H1 (cell line): ENCODE data around the gene INIP. TPM values are rescaled to one million over a fixed set of nuclear protein-coding genes. Genes with fewer than 3 reads are reported as not detected.

Experiments
- CTCF ChIA-PET: fragments of 300-600 bp; sonication (Branson Sonifier 250); formaldehyde crosslinking; loops from one replicate; lab custom pipeline; 2021; ENCODE audit not compliant: partially characterized antibody; lab: Charles Lee
- POLR2A ChIA-PET: fragments of 300-600 bp; sonication (Branson Sonifier 250); formaldehyde crosslinking; loops from one replicate; lab custom pipeline; 2021; ENCODE audit warnings: inconsistent platforms; ENCODE audit not compliant: partially characterized antibody; lab: Charles Lee
- DNase-seq, 2 experiments: peaks; one replicate each; pipeline versions ENCODE4 v3.0.0 to v3.0.0-alpha.2; 2010 to 2022; ENCODE audit warnings: low spot score in 2 of 2, low read depth in 1 of 2, mixed read lengths in 1 of 2
- FAIRE-seq: peaks from 2 replicates; lab custom pipeline; 2011; peaks lifted over from hg19 to GRCh38; lab: Jason Lieb, UNC
- H2AFZ ChIP-seq: 2 replicates; pipeline ENCODE4 v1.8.1; 2012; ENCODE audit warnings: low read length, inconsistent platforms
- H2AK5ac ChIP-seq: 2 replicates; pipeline ENCODE4 v1.6.1; 2013; ENCODE audit warnings: low read depth, low read length
- H2BK120ac ChIP-seq: replicated peaks from 2 replicates; pipeline ENCODE3; 2013; ENCODE audit warnings: low read depth, low read length, inconsistent platforms
- H2BK12ac ChIP-seq: 2 replicates; pipeline ENCODE4 v1.6.1; 2013; ENCODE audit warnings: low read depth, low read length
- H2BK15ac ChIP-seq: 2 replicates; pipeline ENCODE4 v1.6.1; 2013; ENCODE audit warnings: low read length
- H2BK20ac ChIP-seq: 2 replicates; pipeline ENCODE4 v1.6.1; 2013; ENCODE audit warnings: low read length
- H2BK5ac ChIP-seq: 2 replicates; pipeline ENCODE4 v1.6.1; 2013; ENCODE audit warnings: low read depth, low read length
- H3K14ac ChIP-seq: 2 replicates; pipeline ENCODE4 v1.6.1; 2013; ENCODE audit warnings: inconsistent platforms; ENCODE audit not compliant: insufficient read length
- H3K18ac ChIP-seq: 2 replicates; pipeline ENCODE4 v1.6.1; 2013; ENCODE audit warnings: low read length; ENCODE audit errors: extremely low read depth
- H3K23ac ChIP-seq: 2 replicates; pipeline ENCODE4 v1.6.1; 2013; ENCODE audit warnings: inconsistent platforms; ENCODE audit not compliant: insufficient read length
- H3K23me2 ChIP-seq: 2 replicates; pipeline ENCODE4 v1.6.1; 2013; ENCODE audit warnings: low read depth, low read length
- H3K27ac ChIP-seq: 2 replicates; pipeline ENCODE4 v1.6.1; 2011; ENCODE audit warnings: low read depth, low read length, inconsistent platforms
- H3K27me3 ChIP-seq, 4 experiments: replicated peaks in 1 of 4; 1 replicate in 1 of 4; 2 replicates in 3 of 4; pipeline versions ENCODE4 v1.6.1 to v1.8.1; 2011 to 2013; ENCODE audit warnings: low read length in 3 of 4, mild to moderate bottlenecking in 3 of 4, inconsistent platforms in 2 of 4, mixed read lengths in 2 of 4, moderate library complexity in 1 of 4; ENCODE audit not compliant: control insufficient read depth in 3 of 4, insufficient read depth in 3 of 4; ENCODE audit errors: extremely low read depth in 1 of 4
- H3K36me3 ChIP-seq, 4 experiments: 2 replicates each; pipeline versions ENCODE4 v1.6.1 to v1.8.1; 2011 to 2013; ENCODE audit warnings: mild to moderate bottlenecking in 4 of 4, low read length in 3 of 4, moderate library complexity in 2 of 4, control low read depth in 1 of 4, inconsistent platforms in 1 of 4; ENCODE audit not compliant: insufficient read depth in 4 of 4, control insufficient read depth in 2 of 4
- H3K4ac ChIP-seq: replicated peaks from 2 replicates; pipeline ENCODE3; 2013; ENCODE audit warnings: low read length, low read depth, mixed read lengths, inconsistent platforms; ENCODE audit not compliant: insufficient read length
- H3K4me1 ChIP-seq, 4 experiments: replicated peaks in 1 of 4; 1 replicate in 1 of 4; 2 replicates in 3 of 4; pipeline versions ENCODE4 v1.6.1 to v1.8.1; 2011 to 2013; ENCODE audit warnings: low read length in 3 of 4, inconsistent platforms in 2 of 4, mixed read lengths in 1 of 4; ENCODE audit not compliant: insufficient read depth in 4 of 4, control insufficient read depth in 3 of 4
- H3K4me2 ChIP-seq, 2 experiments: 2 replicates each; pipeline versions ENCODE4 v1.6.1 to v1.8.1; 2011 to 2013; ENCODE audit warnings: low read depth in 2 of 2, low read length in 2 of 2, control low read depth in 1 of 2, inconsistent platforms in 1 of 2, mild to moderate bottlenecking in 1 of 2; ENCODE audit not compliant: insufficient read depth in 1 of 2
- H3K4me3 ChIP-seq, 4 experiments: fragments of 200-600, 300-600 bp in 1 of 4; sonication (generic), shearing (Covaris generic), sonication (Bioruptor Twin) in 1 of 4; 2 replicates each; pipeline versions ENCODE4 v1.5.1 to v1.8.1; 2011 to 2016; ENCODE audit warnings: low read length in 4 of 4, low read depth in 3 of 4, control low read depth in 2 of 4, inconsistent platforms in 2 of 4, mild to moderate bottlenecking in 2 of 4, mixed read lengths in 1 of 4, moderate library complexity in 1 of 4; ENCODE audit not compliant: insufficient read depth in 2 of 4; ENCODE audit errors: extremely low read depth in 1 of 4
- H3K56ac ChIP-seq: replicated peaks from 2 replicates; pipeline ENCODE3; 2013; ENCODE audit warnings: low read depth, mild to moderate bottlenecking, mixed read lengths, low read length, inconsistent platforms; ENCODE audit not compliant: insufficient read length
- H3K79me1 ChIP-seq: 2 replicates; pipeline ENCODE4 v1.6.1; 2013; ENCODE audit warnings: low read depth, low read length, control low read depth
- H3K79me2 ChIP-seq, 2 experiments: 2 replicates each; pipeline versions ENCODE4 v1.6.1 to v1.8.1; 2012 to 2013; ENCODE audit warnings: low read length in 2 of 2, mild to moderate bottlenecking in 2 of 2, inconsistent platforms in 1 of 2; ENCODE audit not compliant: insufficient read depth in 2 of 2, control insufficient read depth in 1 of 2
- H3K9ac ChIP-seq, 4 experiments: replicated peaks in 1 of 4; 1 replicate in 1 of 4; 2 replicates in 3 of 4; pipeline versions ENCODE4 v1.6.1 to v1.8.1; 2011 to 2013; ENCODE audit warnings: low read depth in 3 of 4, low read length in 3 of 4, control low read depth in 2 of 4, mild to moderate bottlenecking in 2 of 4, moderate library complexity in 2 of 4, inconsistent platforms in 1 of 4; ENCODE audit errors: extremely low read depth in 1 of 4
- H3K9me3 ChIP-seq, 2 experiments: 2 replicates each; pipeline versions ENCODE4 v1.6.1 to v1.8.1; 2012 to 2013; ENCODE audit warnings: mild to moderate bottlenecking in 2 of 2, moderate library complexity in 2 of 2, control low read depth in 1 of 2, inconsistent platforms in 1 of 2, low read depth in 1 of 2, low read length in 1 of 2, mixed read lengths in 1 of 2; ENCODE audit not compliant: insufficient read depth in 2 of 2
- H4K20me1 ChIP-seq, 2 experiments: replicated peaks in 1 of 2; 2 replicates each; pipeline versions ENCODE3 to v1.8.1; 2011 to 2013; ENCODE audit warnings: inconsistent platforms in 2 of 2, low read length in 2 of 2, mild to moderate bottlenecking in 1 of 2; ENCODE audit not compliant: insufficient read depth in 2 of 2, control insufficient read depth in 1 of 2
- H4K5ac ChIP-seq: 2 replicates; pipeline ENCODE4 v1.6.1; 2013; ENCODE audit warnings: low read length, low read depth, mixed read lengths, inconsistent platforms; ENCODE audit not compliant: insufficient read length
- H4K8ac ChIP-seq: 2 replicates; pipeline ENCODE4 v1.8.0; 2013; ENCODE audit warnings: mild to moderate bottlenecking, moderate library complexity, low read length, inconsistent platforms; ENCODE audit not compliant: insufficient read depth; ENCODE audit errors: extremely low read depth
- H4K91ac ChIP-seq: replicated peaks from 2 replicates; pipeline ENCODE3; 2013; ENCODE audit warnings: low read length, mixed read lengths, inconsistent platforms; ENCODE audit not compliant: insufficient read length
- GTF2F1 ChIP-seq: IDR thresholded peaks from 2 replicates; pipeline ENCODE4 v1.6.1; 2012; ENCODE audit warnings: low read depth, low read length, improper control_type of control experiment, borderline replicate concordance
- HDAC6 ChIP-seq: IDR thresholded peaks from one replicate; pipeline ENCODE4 v1.7.1; 2012; ENCODE audit warnings: low read depth, mild to moderate bottlenecking, inconsistent platforms, low read length, moderate library complexity
- JUND ChIP-seq: IDR thresholded peaks from 2 replicates; pipeline ENCODE4 v1.6.1; 2011; ENCODE audit warnings: mild to moderate bottlenecking, improper control_type of control experiment, low read length
- POU5F1 ChIP-seq: IDR thresholded peaks from 2 replicates; pipeline ENCODE4 v1.6.1; 2011; ENCODE audit warnings: low read depth, mild to moderate bottlenecking, low read length, moderate library complexity
- SAP30 ChIP-seq: fragments of 300-600 bp; sonication (generic); IDR thresholded peaks from 2 replicates; pipeline ENCODE4 v1.7.1; 2012; ENCODE audit warnings: low read length, moderate library complexity, mild to moderate bottlenecking, inconsistent platforms; ENCODE audit not compliant: insufficient read depth, insufficient replicate concordance
- SIX5 ChIP-seq: IDR thresholded peaks from 2 replicates; pipeline ENCODE4 v1.6.1; 2011; ENCODE audit warnings: mild to moderate bottlenecking, low read depth, low read length
- SP2 ChIP-seq: IDR thresholded peaks from 2 replicates; pipeline ENCODE4 v1.6.1; 2012; ENCODE audit warnings: mild to moderate bottlenecking, low read length, inconsistent platforms
- TAF1 ChIP-seq: IDR thresholded peaks from 2 replicates; pipeline ENCODE4 v1.6.1; 2011; ENCODE audit warnings: mild to moderate bottlenecking, low read depth, low read length
- TCF12 ChIP-seq: IDR thresholded peaks from 2 replicates; pipeline ENCODE4 v1.6.1; 2011; ENCODE audit warnings: low read depth, mild to moderate bottlenecking, low read length
- WGBS, 2 experiments: shearing (Covaris generic) in 1 of 2; methylation state at CpG; one replicate each; pipeline versions ENCODE4 v1.1.6 to v1.1.7; 2013 to 2015; ENCODE audit warnings: low lambda C conversion rate in 2 of 2, mixed read lengths in 2 of 2, inconsistent platforms in 1 of 2, low coverage in 1 of 2, missing lambda C conversion rate in 1 of 2; ENCODE audit not compliant: insufficient replicate concordance in 2 of 2, insufficient coverage in 1 of 2, insufficient read length in 1 of 2; ENCODE audit errors: extremely low coverage in 1 of 2, missing lambda C conversion rate in 1 of 2; 5-methylcytosine and 5-hydroxymethylcytosine counted together
- polyA plus RNA-seq, 7 experiments: library from polyadenylated mRNA; depleted of rRNA in 3 of 7; stranded (reverse) in 5 of 7; unstranded in 2 of 7; fragments of >200 nt in 5 of 7; fragments of 200-250 nt in 2 of 7; gene quantifications; 1 replicate in 5 of 7; 2 replicates in 1 of 7; 4 replicates in 1 of 7; pipeline versions ENCODE4 v1.2.1 to v1.2.3, GENCODE V29; 2011 to 2013; ENCODE audit warnings: missing spikeins in 2 of 7, mixed read lengths in 2 of 7
- total RNA-seq: library from RNA; stranded (reverse); fragmentation: NEBNext Ultra II Directional; extraction: Animal tissue kit (Norgen Biotek cat#: 25700); gene quantifications from 2 replicates; pipeline ENCODE4 v1.2.1, GENCODE V29; 2021

The INIP gene
- total and polyA plus RNA-seq, 2 of the 8 experiments (the other 6 are each of a cell fraction or from before 2014, with no cell fraction given) = 10.7 to 18.3 TPM

DNA sequence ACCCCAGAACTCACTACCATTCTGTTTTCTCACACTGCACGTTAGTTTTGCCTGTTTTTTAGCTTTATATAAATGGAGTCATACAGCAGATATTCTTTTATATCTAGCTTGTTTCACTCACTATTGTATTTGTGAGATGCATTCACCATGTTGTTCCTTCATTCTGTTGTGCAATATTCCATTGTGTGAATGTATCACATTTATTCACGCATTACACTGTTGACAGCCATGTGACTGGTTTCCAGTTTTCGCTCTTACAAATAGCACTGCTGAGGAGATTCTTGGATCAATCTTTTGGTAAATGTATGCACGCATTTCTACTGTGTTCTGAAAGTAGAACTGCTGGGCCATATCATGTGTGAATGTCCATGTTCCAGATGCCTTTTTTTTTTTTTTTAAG is 26.3 kb upstream of the INIP start:
- no peaks in the 10 kb centered on the region for H3K79me2 ChIP-seq
- H2BK20ac ChIP-seq = no peak overlapping the region
- H3K23ac ChIP-seq = no peak overlapping the region
- no peak for DNase-seq
- no peak for FAIRE-seq
- H2BK120ac ChIP-seq = no peak overlapping the region
- no peak overlapping the region for H3K27ac ChIP-seq
- no peak for TF ChIP-seq SIX5
- no peak for TF ChIP-seq POU5F1
- TF ChIP-seq GTF2F1 = no peak
- TF ChIP-seq SAP30 = no peak
- TF ChIP-seq JUND = no peak
- no peak for TF ChIP-seq TAF1
- no peak for TF ChIP-seq SP2
- TF ChIP-seq TCF12 = no peak
- no peak for TF ChIP-seq HDAC6
- H3K9ac ChIP-seq = no peak overlapping the region
- H2AK5ac ChIP-seq = no peak overlapping the region
- no peak overlapping the region for H3K18ac ChIP-seq
- no peaks in the 10 kb centered on the region for H3K79me1 ChIP-seq
- no peaks in the 10 kb centered on the region for H3K27me3 ChIP-seq
- POLR2A ChIA-PET = interaction anchor here (2.2 kb wide), 1 partner anchor 26 kb away, joined by 5 read pairs; the partner anchor contains the start of gene INIP
- no peak overlapping the region for H4K5ac ChIP-seq
- no peaks in the 10 kb centered on the region for H4K20me1 ChIP-seq
- H3K14ac ChIP-seq = no peak overlapping the region
- H3K23me2 ChIP-seq = no peaks in the 10 kb centered on the region
- no peaks in the 10 kb centered on the region for H3K9me3 ChIP-seq
- no peak overlapping the region for H3K4me2 ChIP-seq
- no peak overlapping the region for H4K8ac ChIP-seq
- peaks cover 0 to 4% (median 0%) of the 10 kb centered on the region in 4 experiments; a peak in 2 of 7 replicates for H3K4me1 ChIP-seq
- H3K4me3 ChIP-seq = no peak overlapping the region
- no peak overlapping the region for H3K56ac ChIP-seq
- no peaks in the 10 kb centered on the region for H3K36me3 ChIP-seq
- H2BK12ac ChIP-seq = no peak overlapping the region
- no peak overlapping the region for H2BK15ac ChIP-seq
- H2BK5ac ChIP-seq = no peak overlapping the region
- CTCF ChIA-PET = interaction anchor here (0.9 to 1.5 kb wide), 2 partner anchors 9 to 49 kb away, joined by 3 read pairs; no protein-coding TSS in a partner anchor
- no peak overlapping the region for H4K91ac ChIP-seq
- H3K4ac ChIP-seq = no peak overlapping the region
- WGBS, 2 experiments = 85% methylated on average over 4 of the region's 4 CpGs; no CpG with 5 or more reads in 1 of the 2 experiments
- no peak overlapping the region for H2AFZ ChIP-seq
